Lower lobe of right lung (tissue), 2 donors: ENCODE results near the gene C17orf100. TPM values are rescaled to one million over a fixed set of nuclear protein-coding genes. Genes with fewer than 3 reads are reported as not detected.
"Not testable (repeated sequence)": the region's sequence is repeated elsewhere in the genome, so short reads cannot be mapped to it uniquely, and the experiment has no call there.

Source experiments
- ATAC-seq, 2 donors: fragments of 200-7000 bp; cut with Tn5 transposase; one replicate each; pipeline ENCODE4 v1.9.1; 2020 to 2022; ENCODE audit warnings: mild to moderate bottlenecking in 2 of 2, moderate library complexity in 2 of 2
- DNase-seq: peaks from one replicate; pipeline ENCODE4 v3.0.0-alpha.2; 2020
- H3K27ac ChIP-seq: fragments of 200-600 bp; one replicate; pipeline ENCODE4 v1.8.0; 2022
- H3K27me3 ChIP-seq: fragments of 200-600 bp; one replicate; pipeline ENCODE4 v1.8.0; 2022; ENCODE audit warnings: low read depth
- H3K36me3 ChIP-seq: fragments of 200-600 bp; one replicate; pipeline ENCODE4 v1.8.0; 2022; ENCODE audit warnings: mild to moderate bottlenecking
- H3K4me1 ChIP-seq: fragments of 200-600 bp; one replicate; pipeline ENCODE4 v1.8.0; 2022
- H3K4me3 ChIP-seq: fragments of 200-600 bp; one replicate; pipeline ENCODE4 v1.8.0; 2022; ENCODE audit warnings: mild to moderate bottlenecking
- H3K9me3 ChIP-seq: fragments of 200-600 bp; one replicate; pipeline ENCODE4 v1.8.0; 2022
- intact Hi-C: fragments of 100-400 bp; cut with DNase I; formaldehyde crosslinking; loops from one replicate; pipeline ENCODE4 v1.11.0; 2022
- total RNA-seq: library from RNA; stranded (reverse); fragmentation: NEBNext Ultra II Directional; extraction: Animal tissue kit (Norgen Biotek cat#: 25700); gene quantifications from one replicate; pipeline ENCODE4 v1.2.1, GENCODE V29; 2021
- TF ChIP-seq, protein P1 (sequence below): fragments of 200-600 bp; IDR thresholded peaks from one replicate; pipeline ENCODE4 v1.8.0; 2022; ENCODE audit warnings: antibody characterized with exemption, mild to moderate bottlenecking
- donor health status: DM: no; HTN: yes; CAD: no; lungs with severe emphysema.

C17orf100 gene
- total RNA-seq, 1 donor from 2014 or later: 1.9 TPM

DNA sequence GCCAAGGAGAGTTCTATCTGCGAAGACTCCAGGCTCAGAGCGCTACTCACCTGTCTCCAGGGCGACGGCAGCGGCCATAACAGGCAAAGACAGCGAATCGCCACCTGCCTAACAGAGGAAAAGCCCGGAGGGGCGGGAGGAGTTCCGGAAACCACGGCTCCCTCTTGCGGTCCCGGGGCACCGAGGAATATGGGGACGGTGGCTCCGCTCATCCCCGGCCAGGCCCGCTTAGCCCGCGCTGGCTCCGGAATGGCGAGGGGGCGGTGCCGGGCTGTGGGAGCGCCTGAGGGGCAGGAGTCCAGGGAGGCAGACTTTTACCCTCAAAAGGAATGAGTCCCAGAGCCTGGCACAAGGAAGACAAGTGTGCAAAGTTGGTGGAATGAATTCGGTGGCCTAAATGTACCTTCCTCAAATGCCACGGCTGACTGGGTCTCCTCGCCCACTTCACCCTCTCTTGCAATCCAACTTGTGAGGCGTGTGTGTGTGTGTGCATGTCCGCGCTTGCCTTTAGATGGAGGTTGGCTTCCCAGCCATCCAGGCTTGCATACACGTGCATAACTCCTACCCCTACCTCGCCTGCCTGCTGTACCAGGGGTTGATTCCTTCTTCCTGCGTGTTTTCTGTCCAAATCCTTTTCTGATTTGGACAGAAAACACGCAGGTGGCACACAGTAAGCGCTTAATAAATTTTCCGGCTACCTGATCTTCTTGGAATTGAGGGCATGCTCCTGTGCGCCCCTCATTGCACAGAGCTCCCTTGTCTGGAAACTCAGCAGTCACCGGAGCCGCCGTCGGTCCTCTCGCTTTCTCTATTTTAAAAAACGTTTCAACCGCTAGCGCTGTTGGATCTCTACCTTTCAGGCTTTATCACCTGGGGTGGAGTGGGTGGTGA lies 3.5 kb downstream of the C17orf100 start:
- H3K4me3 ChIP-seq: peak overlapping the region; percentile 26
- peaks cover 31% of the 10 kb centered on the region for H3K27me3 ChIP-seq
- intact Hi-C loops: no loop called here
- H3K36me3 ChIP-seq: peaks cover 2% of the 10 kb centered on the region
- no peak overlapping the region for H3K27ac ChIP-seq
- peak; percentile 62 for DNase-seq
- TF ChIP-seq, protein P1, sequence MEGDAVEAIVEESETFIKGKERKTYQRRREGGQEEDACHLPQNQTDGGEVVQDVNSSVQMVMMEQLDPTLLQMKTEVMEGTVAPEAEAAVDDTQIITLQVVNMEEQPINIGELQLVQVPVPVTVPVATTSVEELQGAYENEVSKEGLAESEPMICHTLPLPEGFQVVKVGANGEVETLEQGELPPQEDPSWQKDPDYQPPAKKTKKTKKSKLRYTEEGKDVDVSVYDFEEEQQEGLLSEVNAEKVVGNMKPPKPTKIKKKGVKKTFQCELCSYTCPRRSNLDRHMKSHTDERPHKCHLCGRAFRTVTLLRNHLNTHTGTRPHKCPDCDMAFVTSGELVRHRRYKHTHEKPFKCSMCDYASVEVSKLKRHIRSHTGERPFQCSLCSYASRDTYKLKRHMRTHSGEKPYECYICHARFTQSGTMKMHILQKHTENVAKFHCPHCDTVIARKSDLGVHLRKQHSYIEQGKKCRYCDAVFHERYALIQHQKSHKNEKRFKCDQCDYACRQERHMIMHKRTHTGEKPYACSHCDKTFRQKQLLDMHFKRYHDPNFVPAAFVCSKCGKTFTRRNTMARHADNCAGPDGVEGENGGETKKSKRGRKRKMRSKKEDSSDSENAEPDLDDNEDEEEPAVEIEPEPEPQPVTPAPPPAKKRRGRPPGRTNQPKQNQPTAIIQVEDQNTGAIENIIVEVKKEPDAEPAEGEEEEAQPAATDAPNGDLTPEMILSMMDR: no peak
- H3K4me1 ChIP-seq: peaks cover 36% of the 10 kb centered on the region
- ATAC-seq: peak in 1 of 2 donors; percentile 5
- H3K9me3 ChIP-seq: no peaks in the 10 kb centered on the region

DNA sequence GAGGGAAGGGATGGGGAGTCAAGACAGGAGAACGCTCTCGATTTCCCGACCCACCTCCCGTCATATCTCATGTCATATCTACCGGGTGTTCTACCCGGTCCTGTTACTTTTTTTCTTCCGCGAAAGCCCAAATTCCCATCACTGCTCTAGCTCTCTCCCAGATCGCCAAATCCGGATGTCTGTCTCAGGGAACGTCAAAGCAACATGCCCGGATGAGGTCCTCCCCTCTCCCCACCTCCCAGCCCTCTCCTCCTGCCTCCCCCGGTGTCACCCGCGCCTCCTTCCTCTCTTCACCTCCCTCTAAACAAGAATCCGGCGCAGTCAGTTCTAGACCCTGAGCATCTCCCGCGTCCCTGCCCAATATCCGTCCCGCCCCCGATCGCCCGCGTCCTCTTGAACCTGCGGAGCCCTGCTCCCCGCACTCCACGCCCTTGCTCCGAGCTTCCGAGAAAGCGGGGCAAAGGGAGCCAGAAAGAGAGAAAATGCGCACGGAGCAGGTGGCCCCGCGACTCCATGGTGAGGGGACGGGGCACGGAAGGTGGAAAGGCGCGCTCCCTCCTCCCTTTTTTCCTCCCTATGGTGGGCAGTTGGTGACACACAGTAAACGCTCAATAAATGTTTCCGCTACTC lies 4.3 kb downstream of the C17orf100 start:
- H3K36me3 ChIP-seq, H3K9me3 ChIP-seq, DNase-seq, intact Hi-C loops, H3K27ac ChIP-seq, H3K4me3 ChIP-seq, ATAC-seq: not testable (repeated sequence)
- H3K27me3 ChIP-seq: peaks cover 31% of the 10 kb centered on the region
- peaks cover 29% of the 10 kb centered on the region for H3K4me1 ChIP-seq

DNA sequence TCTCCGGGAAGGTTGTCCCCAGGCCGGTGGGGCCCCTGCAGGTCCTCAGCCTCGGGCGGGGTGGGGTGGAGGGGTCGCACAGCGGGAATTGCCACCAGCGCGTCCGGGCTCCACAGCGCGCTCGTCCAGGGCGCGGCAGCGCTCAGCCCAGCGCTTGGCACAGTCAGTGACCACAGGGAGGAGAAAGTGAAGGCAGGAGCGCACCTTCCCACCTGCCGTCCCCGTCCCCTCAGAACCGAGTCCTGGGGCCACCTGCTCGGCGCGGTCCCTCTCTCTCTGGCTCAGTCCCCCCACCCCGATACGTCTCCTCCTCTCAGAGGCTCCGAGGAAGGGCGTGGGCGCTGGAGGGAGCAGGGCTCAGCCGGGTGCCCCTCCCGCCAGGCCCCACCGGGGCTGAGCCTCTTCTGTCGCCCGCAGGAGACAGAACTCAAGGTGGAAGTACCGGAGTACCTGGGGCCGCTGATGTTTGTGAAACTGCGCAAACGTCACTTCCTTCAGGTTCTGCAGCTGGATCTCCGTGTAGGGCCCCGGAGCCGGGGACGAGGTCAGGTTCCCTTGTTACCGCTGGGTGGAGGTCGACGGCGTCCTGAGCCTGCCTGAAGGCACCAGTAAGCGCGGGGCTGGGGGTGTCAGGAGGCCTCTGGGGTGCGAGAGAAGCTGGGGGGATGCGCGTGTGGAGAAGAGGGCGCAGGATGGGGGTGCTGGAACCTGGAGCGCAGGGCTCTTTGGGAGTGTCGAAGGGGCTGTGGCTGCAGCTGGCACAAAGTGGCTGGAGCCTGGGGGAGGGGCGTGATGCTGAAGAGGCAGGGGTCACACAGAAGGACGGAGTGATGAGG lies 5.5 kb downstream of the C17orf100 start:
- H3K27ac ChIP-seq, intact Hi-C loops, H3K9me3 ChIP-seq, DNase-seq, H3K36me3 ChIP-seq: not testable (repeated sequence)
- peaks cover 31% of the 10 kb centered on the region for H3K27me3 ChIP-seq
- peaks cover 23% of the 10 kb centered on the region for H3K4me1 ChIP-seq
- ATAC-seq: peak; percentile 42 to 60
- H3K4me3 ChIP-seq: peak overlapping the region; percentile 37

DNA sequence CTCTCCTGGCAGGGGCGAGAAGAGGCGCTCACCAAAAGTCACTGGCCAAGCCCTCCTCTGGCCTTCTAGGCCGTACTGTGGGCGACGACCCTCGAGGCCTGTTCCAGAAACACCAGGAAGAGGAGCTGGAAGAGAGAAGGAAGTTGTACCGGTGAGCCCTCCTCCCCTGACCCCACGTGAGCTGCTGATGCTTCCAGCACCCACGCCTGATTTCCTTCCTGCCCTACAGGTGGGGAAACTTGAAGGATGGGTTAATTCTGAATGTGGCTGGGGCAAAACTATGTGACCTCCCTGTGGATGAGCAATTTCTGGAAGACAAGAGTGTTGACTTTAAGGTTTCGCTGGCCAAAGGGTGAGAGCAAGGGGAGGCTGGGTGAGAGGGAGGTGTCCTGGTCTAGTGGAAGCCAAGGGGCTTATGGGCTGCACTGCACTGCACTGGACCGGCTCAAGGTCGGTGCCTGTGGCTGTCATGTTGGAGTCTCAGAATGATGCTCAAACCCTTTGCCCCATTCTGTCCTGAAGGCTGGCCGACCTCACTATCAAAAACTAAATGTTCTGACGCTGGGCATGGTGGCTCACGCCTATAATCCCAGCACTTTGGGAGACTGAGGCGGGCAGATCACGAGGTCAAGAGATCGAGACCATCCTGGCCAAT lies 6.2 kb downstream of the C17orf100 start:
- ATAC-seq: no peak
- Histone ChIP-seq H3K4me1 (peaks cover 15% of the 10 kb centered on the region), H3K36me3 (no peaks in the 10 kb centered on the region), H3K27me3 (peaks cover 33% of the 10 kb centered on the region), H3K4me3 (peak overlapping the region; percentile 37), H3K9me3 (no peaks in the 10 kb centered on the region), H3K27ac (no peak overlapping the region)
- DNase-seq: no peak
- intact Hi-C loops: no loop called here
- TF ChIP-seq, protein P1: no peak

DNA sequence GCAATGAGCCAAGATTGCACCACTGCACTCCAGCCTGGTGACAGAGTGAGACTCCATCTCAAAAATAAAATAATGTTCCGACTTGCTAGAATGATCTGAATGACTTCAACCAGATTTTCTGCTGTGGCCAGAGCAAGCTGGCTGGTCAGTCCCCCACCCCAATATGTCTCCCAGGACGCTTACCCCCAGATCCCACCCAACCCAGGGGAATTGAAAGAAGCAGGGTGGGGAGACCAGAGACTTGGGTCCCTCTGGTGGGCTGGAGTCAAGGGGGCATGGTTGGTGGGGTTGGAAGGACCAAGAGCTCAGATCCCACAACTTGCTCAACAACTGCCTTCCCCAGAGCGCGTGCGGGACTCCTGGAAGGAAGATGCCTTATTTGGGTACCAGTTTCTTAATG lies 6.8 kb downstream of the C17orf100 start:
- H3K36me3 ChIP-seq, H3K27ac ChIP-seq, H3K4me3 ChIP-seq, H3K9me3 ChIP-seq, intact Hi-C loops, ATAC-seq, DNase-seq, H3K4me1 ChIP-seq: not testable (repeated sequence)
- peaks cover 34% of the 10 kb centered on the region for H3K27me3 ChIP-seq

DNA sequence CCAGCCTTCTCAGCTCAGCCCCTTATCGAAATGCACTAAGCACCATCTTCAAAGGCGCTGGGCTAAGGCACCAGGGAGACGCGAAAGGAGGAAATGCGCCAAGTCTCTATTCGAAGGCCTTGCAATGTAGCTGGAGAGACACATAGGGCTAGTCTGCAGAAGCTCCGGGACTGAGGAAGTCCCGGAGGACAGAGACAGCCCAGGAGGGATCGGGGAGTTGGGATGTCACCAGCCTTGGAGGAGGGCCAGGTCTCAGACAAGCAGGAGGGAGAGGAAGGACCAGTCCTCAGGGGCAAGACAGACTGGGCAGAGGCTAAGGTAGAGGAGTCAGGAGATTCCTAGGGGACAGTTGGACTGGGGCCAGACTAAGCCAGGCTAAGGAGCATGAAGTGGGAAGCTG lies 8.5 kb downstream of the C17orf100 start:
- H3K27me3 ChIP-seq: peaks cover 17% of the 10 kb centered on the region
- intact Hi-C loops: no loop called here
- TF ChIP-seq, protein P1: no peak
- DNase-seq (no peak), ATAC-seq (peak; percentile 4 to 25)
- H3K4me1 ChIP-seq: no peaks in the 10 kb centered on the region
- no peak overlapping the region for H3K27ac ChIP-seq
- H3K36me3 ChIP-seq: no peaks in the 10 kb centered on the region
- no peak overlapping the region for H3K4me3 ChIP-seq
- no peaks in the 10 kb centered on the region for H3K9me3 ChIP-seq
